ENCODE measurements around the gene PLPPR3.

- no peak for TF ChIP-seq FOXA1 (IDR thresholded peaks at IDR 0.05)
- no peak for TF ChIP-seq CTCF (IDR thresholded peaks at IDR 0.05; ENCODE audit: low read depth, low read length, missing input control)
- TF ChIP-seq TAF1 (conservative IDR thresholded peaks at IDR 0.05) = no peak
- TF ChIP-seq REST (IDR thresholded peaks at IDR 0.05) = no peak
- TF ChIP-seq YY1 (IDR thresholded peaks at IDR 0.05) = no peak
- no peak for TF ChIP-seq SP1 (IDR thresholded peaks at IDR 0.05)
- TF ChIP-seq RXRA (IDR thresholded peaks at IDR 0.05) = no peak
- TF ChIP-seq GABPA (IDR thresholded peaks at IDR 0.05 in 1 of 2, conservative IDR thresholded peaks at IDR 0.05 in 1 of 2) = no peak
- TF ChIP-seq MAX (IDR thresholded peaks at IDR 0.05) = no peak
- no peak for TF ChIP-seq EGR1 (IDR thresholded peaks at IDR 0.05; ENCODE audit: low read depth in 2 of 2)
- TF ChIP-seq ATF3 (IDR thresholded peaks at IDR 0.05) = no peak
- no peak for TF ChIP-seq HNF4G (IDR thresholded peaks at IDR 0.05)
Observed at GRCh38 chr19:811506-812048, 10.2 kb downstream of the PLPPR3 start.
